ENCODE data around the gene SRC.

- TF ChIP-seq FOXM1 (IDR thresholded peaks at IDR 0.05; ENCODE audit: borderline replicate concordance) (no peak), ELF4 (IDR thresholded peaks at IDR 0.05) (no peak), PKNOX1 (IDR thresholded peaks at IDR 0.05) (no peak), ARNT (IDR thresholded peaks at IDR 0.05) (no peak), CTBP1 (IDR thresholded peaks at IDR 0.05; ENCODE audit: borderline replicate concordance) (no peak), SP1 (IDR thresholded peaks at IDR 0.05) (no peak), ZNF384 (IDR thresholded peaks at IDR 0.05) (no peak), HDGF (IDR thresholded peaks at IDR 0.05; ENCODE audit: borderline replicate concordance) (no peak)
These were observed 92.7 kb downstream of the SRC start for GRCh38 chr20:37438464-37439222.
